ENCODE measurements around the gene SLC36A2.

- TF ChIP-seq POLR2A (IDR thresholded peaks at IDR 0.05) (no peak), CTCF (IDR thresholded peaks at IDR 0.05) (no peak)
Observed at GRCh38 chr5:151271336-151271735, 76.0 kb downstream of the SLC36A2 start.
